GM18909 (cell line): Measurements from ENCODE around the gene CWF19L1.
"Not testable (repeated sequence)": the region's sequence is repeated elsewhere in the genome, so short reads cannot be mapped to it uniquely, and the experiment has no call there.

Experiments
- ATAC-seq: cut with Tn5 transposase; IDR thresholded peaks from one replicate; pipeline ENCODE4 v1.9.1; 2021; ENCODE audit warnings: mild to moderate bottlenecking; ENCODE audit not compliant: unreplicated experiment, poor library complexity

CWF19L1 gene

DNA sequence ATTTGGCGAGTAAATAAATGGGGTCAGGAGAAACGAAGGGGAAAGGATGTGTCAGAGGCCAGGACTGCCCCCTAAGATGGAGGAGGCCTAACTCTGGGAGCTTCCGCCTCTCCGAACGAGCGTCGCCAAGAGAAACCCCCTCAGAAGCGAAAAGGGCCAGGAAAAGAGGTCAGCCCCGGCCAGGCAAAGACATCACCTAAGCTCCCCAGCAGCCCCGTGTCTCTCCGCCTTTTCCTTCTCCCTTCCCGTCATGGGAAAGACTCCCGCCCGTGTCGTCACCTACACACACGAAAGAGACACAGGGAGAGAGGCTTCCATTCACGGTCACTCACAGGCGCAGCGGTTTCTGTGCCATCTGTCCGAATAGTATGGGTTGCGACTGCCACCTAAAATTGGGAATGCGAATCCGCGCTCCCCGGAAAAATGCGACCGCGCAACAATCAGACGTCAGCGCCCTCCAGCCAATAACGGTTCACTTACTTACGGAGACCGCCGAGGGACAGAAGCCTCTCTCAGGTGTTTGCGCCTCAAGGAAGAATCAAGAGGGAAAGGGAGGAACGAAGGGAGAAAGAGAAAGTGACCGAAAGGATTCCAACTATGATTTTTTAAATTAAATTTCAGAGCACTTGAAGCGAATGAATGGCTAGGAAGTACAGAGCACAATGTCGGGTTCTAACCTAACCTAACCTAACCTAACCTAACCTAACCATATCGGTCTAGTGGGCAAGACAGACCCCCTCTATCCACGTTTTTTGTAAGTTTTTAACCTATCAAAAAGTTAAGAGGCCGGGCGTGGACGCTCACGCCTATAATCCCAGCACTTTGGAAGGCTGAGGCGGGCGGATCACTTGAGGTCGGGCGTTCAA is at the start of gene CWF19L1:
Gene CWF19L1, minus strand, starts transcription at position 400 of the 866 bp plus-strand sequence. Its CDS starts 45 bp downstream, at position 355.
- ATAC-seq, result peak; percentile 77

DNA sequence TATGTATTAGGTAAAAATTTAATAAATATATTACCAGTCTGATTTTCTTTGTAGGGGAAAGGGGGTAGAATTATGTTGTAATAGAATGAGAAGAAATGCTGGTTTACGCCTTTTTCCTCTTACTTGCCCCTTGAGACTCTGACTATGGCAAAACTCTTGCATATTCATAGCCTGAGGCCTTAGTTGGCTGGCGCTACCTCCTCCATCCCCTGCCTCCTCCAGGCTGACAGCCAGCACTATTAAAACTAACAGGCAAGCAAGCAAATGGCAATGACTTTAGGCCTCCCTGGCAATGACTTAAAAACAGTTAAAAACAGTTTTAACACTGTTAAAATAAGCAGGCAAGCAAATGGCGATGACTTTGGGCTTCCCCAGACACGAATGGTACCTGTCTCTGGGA is 48.2 kb upstream of the CWF19L1 start:
- ATAC-seq, result no peak

DNA sequence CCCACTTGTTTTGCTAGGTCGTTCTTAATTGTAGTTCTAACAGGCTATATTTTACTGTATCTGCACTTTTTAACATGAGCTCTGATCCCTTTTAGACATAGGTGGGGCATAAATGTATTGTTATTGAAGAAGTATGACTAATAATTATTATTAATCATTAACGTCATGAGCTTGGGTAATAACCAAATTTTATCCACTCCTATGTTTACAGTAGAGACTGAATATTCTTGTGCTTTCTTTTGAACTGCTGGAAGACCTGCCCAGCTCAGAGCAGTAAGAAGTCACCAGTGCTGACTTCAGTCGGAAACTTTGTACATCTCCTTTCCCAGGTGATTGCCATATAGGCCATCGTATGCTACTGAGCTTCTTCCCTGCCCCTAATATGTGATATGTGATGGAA is 43.9 kb upstream of the CWF19L1 start:
- no peak for ATAC-seq

DNA sequence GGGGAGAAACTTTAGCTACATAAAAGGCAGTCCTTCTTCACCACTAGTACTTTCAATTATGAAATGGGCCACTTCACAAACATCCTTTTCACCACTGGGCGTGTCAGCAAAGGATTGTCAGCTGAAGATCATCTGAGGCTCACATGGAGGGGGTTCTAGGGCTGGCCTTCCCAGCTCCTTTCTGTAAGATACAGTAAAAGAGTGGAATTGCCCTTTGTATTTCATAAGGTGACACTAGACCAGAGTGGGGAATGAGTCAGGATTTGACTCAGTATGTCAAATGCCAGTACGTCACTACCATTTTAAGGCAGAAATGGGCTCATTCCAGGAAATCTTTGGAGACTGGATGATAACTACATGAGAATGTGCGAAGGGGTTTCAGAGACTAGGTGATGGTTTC is 40.2 kb upstream of the CWF19L1 start:
- ATAC-seq, result no peak

DNA sequence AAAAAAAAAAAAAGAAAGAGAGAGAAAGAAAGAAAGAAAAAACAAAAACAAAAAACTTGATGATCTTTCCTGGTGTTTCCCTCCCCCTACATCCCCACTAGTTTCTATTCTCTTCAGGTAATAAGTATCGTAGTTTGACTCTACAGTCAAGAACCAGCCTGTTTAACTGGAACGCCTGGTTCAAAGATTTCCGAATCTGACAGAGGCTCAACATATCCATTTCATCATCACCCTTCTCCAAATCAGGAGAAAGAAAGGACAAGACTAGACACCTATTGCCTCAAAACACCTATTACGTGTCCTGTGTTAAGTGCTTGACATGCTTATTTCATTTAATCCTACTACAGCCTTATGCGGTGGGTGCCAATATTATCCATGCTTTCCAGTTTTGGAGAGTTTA is 39.4 kb upstream of the CWF19L1 start:
- ATAC-seq, result no peak

DNA sequence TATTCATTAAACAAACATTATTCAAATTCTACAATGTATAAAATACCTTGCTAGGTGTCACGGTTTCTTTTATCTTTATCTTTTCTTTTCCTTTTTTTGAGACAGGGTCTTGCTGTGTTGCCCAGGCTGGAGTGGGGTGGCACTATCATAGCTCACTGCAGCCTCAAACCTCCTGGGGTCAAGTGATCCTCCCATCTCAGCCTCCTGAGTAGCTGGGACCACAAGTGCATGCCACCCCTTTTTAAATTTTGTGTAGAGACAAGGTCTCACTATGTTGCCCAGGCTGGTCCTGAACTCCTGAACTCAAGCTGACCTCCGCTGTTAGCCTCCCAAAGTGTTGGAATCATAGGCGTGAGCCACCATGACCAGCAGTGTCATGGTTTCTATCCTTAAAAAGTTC is 37.0 kb upstream of the CWF19L1 start:
- no peak for ATAC-seq

DNA sequence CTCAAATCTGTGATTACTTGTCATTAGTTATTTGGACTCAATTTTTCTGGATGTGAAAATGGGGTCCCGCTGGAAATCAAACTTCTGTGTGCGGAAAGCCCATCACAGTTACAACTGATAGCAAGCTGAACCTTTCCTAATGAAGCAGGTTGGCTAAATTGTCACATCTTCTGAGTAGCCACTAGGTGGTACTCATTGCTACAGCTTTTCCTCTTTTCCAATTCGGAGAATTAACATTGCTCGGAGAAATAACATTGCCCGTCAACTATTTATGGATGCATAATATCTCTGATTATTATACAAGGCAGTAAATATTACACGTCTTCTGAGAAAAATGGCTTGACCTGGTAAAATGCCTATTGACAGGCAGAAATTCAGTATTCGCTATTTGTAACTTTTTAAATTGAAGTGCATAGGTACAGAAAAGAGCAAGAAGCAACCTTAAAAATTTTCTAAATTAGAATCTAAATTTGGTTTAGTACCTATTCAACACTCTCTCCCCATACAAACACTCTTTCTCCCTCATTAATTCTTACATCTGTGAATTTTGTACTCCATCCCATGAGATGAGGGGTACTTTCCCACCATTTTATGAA is 36.4 kb upstream of the CWF19L1 start:
- ATAC-seq, result no peak

DNA sequence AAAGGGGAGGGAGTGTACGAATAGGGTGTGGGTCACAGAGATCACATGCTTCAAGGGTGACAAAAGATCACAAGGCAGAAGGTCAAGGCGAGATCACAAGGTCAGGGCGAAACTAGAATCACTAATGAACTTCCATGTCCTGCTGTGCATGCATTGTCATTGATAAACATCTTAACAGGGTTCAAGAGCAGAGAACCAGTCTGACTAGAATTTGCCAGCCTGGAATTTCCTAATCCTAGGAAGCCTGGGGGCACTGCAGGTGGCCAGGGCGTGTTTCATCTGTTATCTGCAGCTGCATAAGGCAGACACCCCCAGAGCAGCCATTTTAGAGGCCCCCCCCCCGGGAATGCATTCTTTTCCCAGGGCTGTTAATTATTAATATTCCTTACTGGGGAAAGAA is 33.7 kb upstream of the CWF19L1 start:
- not testable (repeated sequence) for ATAC-seq

DNA sequence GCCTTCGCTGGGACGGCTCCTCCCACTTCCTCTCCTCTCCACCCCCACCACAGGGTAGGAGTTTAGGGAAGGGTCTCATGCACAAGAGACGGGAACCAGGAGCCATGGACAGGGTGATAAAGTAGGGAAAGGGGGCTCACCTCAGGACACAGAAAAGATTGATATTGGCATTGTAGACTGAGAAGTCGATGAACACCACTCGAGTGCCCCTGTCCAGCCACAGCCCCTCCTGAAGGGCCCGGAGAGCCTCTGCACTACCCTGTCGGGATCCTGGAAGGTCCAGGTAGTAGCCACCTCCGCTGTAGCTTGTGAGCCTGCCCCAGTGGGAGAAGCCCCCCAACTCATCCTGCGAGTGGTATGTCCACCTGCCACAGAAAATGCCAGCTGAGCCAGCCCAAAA is 29.8 kb upstream of the CWF19L1 start:
- no peak for ATAC-seq

DNA sequence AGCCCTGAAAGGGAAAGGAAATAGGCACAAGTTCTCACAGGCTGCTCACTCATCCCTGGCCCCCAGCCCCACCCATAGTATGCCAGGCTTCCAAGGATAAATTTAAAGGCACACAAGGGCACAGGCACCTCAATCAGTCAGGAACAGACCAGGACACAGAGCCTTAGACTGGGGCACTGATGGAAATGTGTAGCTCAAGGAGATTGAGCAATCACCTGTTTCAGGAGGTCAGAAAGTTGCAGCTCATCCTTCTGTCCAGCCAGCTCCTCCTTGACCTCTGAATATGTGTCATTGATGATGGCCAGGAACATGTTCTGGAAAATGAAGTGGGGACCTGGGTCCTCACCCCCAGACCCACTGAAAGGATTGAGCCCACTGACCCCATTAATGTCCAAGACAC is 25.6 kb upstream of the CWF19L1 start:
- ATAC-seq, result no peak

DNA sequence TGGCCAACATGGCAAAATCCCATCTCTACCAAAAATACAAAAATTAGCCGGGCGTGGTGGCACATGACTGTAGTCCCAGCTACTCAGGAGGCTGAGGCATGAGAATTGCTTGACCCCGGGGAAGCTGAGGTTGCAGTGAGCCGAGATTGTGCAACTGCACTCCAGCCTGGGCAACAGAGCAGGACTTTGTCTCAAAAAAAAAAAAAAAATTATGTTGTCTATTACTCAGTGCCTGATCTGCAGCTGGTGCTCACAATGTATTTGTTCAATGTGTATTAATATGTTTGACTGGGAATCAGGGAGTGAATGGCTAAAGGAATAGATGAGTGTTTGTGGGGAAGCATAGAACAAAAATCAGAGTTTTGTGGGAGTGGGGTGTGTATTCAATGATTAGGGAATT is 24.9 kb upstream of the CWF19L1 start:
- not testable (repeated sequence) for ATAC-seq

DNA sequence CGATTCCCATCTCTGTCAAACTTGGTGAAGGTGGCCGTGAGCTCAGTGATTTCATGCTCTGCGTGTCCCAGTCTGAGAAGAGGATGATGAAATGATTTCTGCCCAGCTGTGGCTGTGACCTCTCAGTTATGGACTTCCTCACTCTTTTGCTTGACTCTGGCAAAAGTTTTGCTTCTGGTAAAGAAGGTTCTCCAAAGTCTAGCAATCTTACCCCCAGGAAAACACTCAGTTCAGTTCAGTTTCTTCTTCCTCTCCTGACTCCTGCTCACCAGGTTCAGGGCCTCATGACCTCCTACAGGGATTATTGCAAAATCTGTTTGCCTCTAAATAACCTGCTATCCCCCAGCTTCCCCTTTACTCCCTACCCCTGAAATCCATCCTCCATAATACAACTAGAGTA is 23.9 kb upstream of the CWF19L1 start:
- ATAC-seq, result no peak

DNA sequence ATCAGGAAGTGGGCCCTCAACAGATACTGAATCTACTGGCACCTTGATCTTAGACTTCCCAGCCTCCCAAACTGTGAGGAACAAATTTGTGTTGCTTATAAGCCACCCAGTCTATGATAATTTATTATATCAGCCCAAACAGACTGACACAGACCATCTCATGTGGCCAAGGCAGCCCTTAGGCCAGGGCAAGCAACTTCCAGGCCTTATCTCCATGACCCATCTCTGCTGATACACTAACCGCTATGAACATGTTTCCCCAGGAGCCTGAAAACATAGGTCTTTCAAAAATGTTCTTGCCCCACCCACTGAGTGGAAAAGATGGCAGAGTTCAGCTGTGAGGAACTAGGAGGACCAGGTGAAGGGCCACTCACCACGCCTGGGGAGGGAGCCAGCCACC is 22.2 kb upstream of the CWF19L1 start:
- ATAC-seq, result no peak

DNA sequence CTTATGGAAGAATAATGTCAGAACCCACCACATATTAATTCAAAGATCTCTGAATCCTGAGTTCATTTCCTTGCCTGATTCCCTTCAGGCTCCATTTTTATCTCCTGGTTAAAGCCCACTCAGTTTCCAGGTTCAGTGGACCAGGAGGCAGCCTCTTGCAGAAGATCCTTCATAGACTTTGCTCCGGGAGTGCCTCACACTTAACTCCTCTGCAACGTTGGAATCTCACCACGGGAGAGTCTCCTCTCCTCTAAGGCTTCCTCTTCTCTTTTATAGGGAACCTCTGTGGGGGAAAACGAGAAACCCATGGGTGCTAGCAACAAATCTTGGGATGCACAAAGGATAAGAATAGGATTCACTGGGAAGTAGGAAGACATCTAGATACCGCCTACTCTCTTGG is 20.8 kb upstream of the CWF19L1 start:
- ATAC-seq, result no peak

DNA sequence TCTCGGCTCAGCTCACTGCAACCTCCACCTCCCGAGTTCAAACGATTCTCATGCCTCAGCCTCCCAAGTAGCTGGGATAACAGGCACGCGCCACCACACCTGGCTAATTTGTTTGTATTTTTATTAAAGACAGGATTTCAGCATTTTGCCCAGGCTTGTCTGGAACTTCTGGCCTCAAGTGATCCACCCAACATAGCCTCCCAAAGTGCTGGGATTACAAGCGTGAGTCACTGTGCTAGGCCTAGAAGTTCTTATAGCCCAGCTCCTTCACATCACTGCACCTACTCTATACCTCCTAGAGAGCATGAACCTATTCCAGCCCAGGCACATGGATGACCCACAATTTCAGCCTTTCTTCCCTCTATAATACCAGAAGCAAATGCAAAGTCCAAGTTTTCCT is 20.3 kb upstream of the CWF19L1 start:
- ATAC-seq, result no peak

DNA sequence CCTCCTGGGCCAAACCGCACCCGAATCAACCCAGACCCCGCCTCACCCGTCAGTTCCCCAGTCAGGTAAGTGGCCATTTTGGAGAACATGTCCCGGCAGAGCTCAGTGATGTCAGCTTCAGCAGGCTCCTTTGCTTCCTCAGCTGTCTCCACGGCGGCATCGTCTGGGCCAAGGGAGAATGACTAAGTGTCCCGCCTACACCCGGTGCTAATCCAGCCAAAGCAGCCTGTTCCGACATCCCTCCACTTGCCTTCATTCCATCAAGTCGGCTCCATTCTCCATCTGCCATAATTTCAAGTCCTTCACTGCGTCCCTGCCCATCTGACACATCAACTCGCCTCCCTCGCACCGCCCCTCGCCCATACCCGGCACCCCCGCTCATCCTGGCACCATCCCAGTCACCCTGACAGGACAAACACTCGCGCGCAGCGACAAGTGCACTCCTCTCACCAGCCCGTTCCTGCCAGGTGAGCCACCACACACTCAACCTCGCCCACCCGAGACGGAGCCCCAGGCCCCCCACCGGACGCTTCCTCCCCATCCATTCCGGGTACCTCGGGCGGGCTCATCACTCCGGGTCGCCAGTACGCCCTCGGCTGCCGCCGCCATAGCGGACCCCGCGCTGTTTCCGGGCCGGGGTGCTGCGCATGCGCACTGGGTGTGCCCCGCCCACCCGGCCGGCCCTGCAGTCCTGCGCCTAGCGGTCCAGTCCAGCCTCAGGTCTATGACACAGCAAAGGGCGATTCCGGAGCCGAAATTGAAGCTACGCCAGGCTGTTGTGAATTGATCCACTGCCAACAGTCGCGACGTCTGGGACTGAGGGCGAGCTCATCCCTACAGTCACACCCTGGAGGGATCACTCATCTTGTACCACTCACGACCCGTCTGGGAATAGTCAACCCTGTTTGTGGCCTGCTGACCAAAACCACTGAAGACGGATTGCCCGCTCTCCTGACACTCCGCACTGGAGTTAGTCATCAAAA is 18.9 kb upstream of the CWF19L1 start, which contains the start of gene BLOC1S2:
Gene BLOC1S2, minus strand, starts transcription at position 630 of the 983 bp plus-strand sequence. Its CDS starts 21 bp downstream, at position 609.
- ATAC-seq, result peak; percentile 90

DNA sequence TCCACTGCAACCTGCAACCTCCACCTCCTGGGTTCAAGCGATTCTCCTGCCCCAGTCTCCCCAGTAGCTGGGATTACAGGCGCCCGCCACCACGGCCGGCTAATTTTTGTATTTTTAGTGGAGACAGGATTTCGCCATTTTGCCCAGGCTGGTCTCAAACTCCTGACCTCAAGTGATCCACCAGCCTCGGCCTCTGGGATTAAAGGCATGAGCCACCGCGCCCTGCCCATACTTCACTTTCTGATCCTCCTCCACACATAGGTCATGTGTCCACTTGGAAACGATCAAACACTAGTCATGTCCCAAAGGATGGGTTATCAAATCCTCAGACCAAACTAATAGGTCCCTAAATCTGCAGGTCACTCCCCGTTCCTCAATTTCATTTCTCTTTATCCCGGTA is 17.9 kb upstream of the CWF19L1 start:
- not testable (repeated sequence) for ATAC-seq

DNA sequence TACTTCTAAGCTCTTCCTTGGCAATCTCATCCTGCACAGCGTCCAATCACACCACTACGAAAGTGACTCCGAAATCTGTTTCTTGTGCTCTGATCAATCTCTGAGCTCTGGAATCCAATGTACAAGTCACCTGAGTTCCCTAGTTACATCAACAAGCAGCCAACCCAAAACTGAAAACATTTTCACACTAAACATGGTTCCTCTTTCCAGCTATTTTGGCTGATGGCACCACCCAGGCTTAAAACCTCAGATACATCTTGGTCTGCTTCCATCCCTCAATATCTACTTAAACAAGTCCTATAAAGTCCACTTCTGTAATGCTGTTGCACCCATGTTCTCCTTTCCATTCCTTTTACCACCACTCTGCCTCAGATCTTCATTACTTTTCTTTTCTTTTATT is 15.5 kb upstream of the CWF19L1 start:
- no peak for ATAC-seq

DNA sequence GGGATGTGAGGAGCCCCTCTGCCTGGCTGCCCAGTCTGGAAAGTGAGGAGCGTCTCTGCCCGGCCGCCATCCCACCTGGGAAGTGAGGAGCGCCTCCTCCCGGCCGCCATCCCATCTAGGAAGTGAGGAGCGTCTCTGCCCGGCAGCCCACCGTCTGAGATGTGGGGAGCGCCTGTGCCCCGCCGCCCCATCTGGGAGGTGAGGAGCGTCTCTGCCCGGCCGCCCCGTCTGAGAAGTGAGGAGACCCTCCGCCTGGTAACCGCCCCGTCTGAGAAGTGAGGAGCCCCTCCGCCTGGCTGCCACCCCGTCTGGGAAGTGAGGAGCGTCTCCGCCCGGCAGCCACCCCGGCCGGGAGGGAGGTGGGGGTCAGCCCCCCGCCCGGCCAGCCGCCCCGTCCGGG is 9.5 kb upstream of the CWF19L1 start:
- not testable (repeated sequence) for ATAC-seq

DNA sequence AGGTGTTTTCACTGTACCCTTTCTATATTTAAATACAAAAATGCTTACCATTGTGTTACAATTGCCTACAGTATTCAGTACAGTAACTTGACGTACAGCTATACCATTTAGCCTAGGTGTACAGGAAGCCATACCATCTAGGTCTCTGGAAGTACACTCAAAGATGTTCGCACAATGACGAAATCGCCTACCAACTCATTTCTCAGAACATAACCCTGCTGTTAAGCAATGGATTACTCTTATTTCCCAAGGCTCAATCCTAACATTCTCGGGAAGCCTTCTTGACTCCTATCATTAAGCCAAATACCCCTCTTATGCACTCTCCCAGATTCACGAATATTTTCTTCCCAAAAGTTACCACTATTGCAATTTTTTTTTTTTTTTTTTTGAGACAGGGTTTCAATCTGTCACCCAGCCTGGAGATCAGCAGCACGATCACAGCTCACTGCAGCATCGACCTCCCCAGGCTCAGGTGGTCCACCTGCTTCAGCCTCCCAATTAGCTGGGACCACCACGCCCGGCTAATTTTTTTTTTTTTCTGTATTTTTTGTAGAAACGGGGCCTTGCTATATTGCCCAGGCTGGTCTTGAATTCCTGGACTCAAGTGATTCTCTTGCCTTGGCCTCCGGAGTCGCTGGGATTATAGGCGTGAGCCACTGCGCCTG is 1.5 kb downstream of the CWF19L1 start:
- ATAC-seq, result no peak
